DOHH2 (cell line): ENCODE measurements around the gene PSMB10.
"Not testable (repeated sequence)": the region's sequence is repeated elsewhere in the genome, so short reads cannot be mapped to it uniquely, and the experiment has no call there.

ENCODE experiments used
- H3F3A ChIP-seq: fragments of 200-600 bp; sonication (generic), shearing (Covaris generic); 2 replicates; pipeline ENCODE4 v1.6.0; 2016; ENCODE audit warnings: antibody characterized with exemption, mild to moderate bottlenecking; ENCODE audit not compliant: control insufficient read depth, insufficient read depth
- H3K27ac ChIP-seq: fragments of 200-600 bp; sonication (generic); 2 replicates; pipeline ENCODE4 v1.5.1; 2014; ENCODE audit warnings: low read depth, mild to moderate bottlenecking, low read length, moderate library complexity
- H3K27me3 ChIP-seq: fragments of 200-600 bp; sonication (generic); 2 replicates; pipeline ENCODE4 v1.6.1; 2014; ENCODE audit warnings: mild to moderate bottlenecking, low read length, mixed read lengths; ENCODE audit not compliant: control insufficient read depth
- H3K36me3 ChIP-seq: fragments of 200-600 bp; sonication (generic); 2 replicates; pipeline ENCODE4 v1.6.1; 2014; ENCODE audit warnings: mild to moderate bottlenecking, low read length, moderate library complexity, mixed read lengths; ENCODE audit not compliant: control insufficient read depth
- H3K4me1 ChIP-seq: fragments of 200-600 bp; sonication (generic); 2 replicates; pipeline ENCODE4 v1.6.1; 2014; ENCODE audit warnings: mild to moderate bottlenecking, low read length, mixed read lengths; ENCODE audit not compliant: control insufficient read depth
- H3K4me2 ChIP-seq: fragments of 200-600 bp; sonication (generic); 2 replicates; pipeline ENCODE4 v1.6.0; 2014; ENCODE audit warnings: mild to moderate bottlenecking, low read length, moderate library complexity
- H3K4me3 ChIP-seq: fragments of 200-600 bp; sonication (generic); 2 replicates; pipeline ENCODE4 v1.5.1; 2014; ENCODE audit warnings: mild to moderate bottlenecking, low read length, mixed read lengths
- H3K79me2 ChIP-seq: fragments of 200-600 bp; sonication (generic); 2 replicates; pipeline ENCODE4 v1.6.1; 2014; ENCODE audit warnings: mild to moderate bottlenecking, low read length, mixed read lengths; ENCODE audit not compliant: control insufficient read depth
- H3K9me2 ChIP-seq: fragments of 200-600 bp; sonication (generic); replicated peaks from 2 replicates; pipeline ENCODE4 v1.6.1; 2014; ENCODE audit warnings: mild to moderate bottlenecking, low read length, mixed read lengths; ENCODE audit not compliant: control insufficient read depth
- H3K9me3 ChIP-seq: fragments of 200-600 bp; sonication (generic); 2 replicates; pipeline ENCODE4 v1.6.1; 2014; ENCODE audit warnings: antibody characterized with exemption, low read length, mixed read lengths; ENCODE audit not compliant: control insufficient read depth, insufficient read depth
- H4K20me1 ChIP-seq: fragments of 200-600 bp; sonication (generic); 2 replicates; pipeline ENCODE4 v1.6.0; 2014; ENCODE audit warnings: low read depth, mild to moderate bottlenecking, antibody characterized with exemption, low read length, moderate library complexity; ENCODE audit not compliant: control insufficient read depth, insufficient read depth
- EZH2phosphoT487 ChIP-seq: fragments of 200-600 bp; sonication (generic); IDR thresholded peaks from 2 replicates; pipeline ENCODE4 v1.6.1; 2017; ENCODE audit warnings: borderline replicate concordance, mild to moderate bottlenecking, antibody characterized with exemption, low read length, moderate library complexity, mixed read lengths
- TF ChIP-seq, protein P1 (sequence below): fragments of 200-600 bp; sonication (generic); IDR thresholded peaks from one replicate; pipeline ENCODE4 v1.5.1; 2014; ENCODE audit warnings: antibody characterized with exemption, mild to moderate bottlenecking, low read depth, low read length; ENCODE audit not compliant: poor library complexity, severe bottlenecking

PSMB10 gene

DNA sequence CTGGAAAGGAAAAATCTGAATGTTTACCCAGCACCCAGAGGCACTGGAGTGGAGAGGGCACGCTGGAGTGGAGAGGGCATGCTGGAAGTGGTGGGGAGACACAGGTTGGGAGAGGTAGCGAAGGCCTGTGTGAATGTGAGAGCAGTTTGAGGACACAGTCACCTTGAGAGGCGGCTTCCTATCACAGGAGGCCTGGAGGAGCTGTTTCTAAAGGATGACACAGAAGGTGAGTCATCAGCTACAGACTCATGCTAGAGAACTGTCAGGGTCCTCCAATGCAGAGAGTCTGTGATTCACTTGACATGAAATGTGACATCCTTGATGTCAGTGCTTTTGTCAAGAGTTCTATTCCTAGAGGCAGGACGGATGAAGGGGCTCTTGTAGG lies 18.8 kb downstream of the PSMB10 start:
- 0 out of 2 replicates have a peak, but pooled peaks cover 2% of the 10 kb centered on the region for H4K20me1 ChIP-seq
- H3K27ac ChIP-seq: no peak overlapping the region
- no peaks in the 10 kb centered on the region for H3K36me3 ChIP-seq
- no peaks in the 10 kb centered on the region for H3F3A ChIP-seq
- H3K4me2 ChIP-seq: no peak overlapping the region
- H3K9me2 ChIP-seq: no peaks in the 10 kb centered on the region
- no peaks in the 10 kb centered on the region for H3K9me3 ChIP-seq
- H3K4me3 ChIP-seq: no peak overlapping the region
- H3K4me1 ChIP-seq: no peaks in the 10 kb centered on the region
- H3K27me3 ChIP-seq: no peaks in the 10 kb centered on the region
- no peaks in the 10 kb centered on the region for H3K79me2 ChIP-seq
- TF ChIP-seq, protein P1, sequence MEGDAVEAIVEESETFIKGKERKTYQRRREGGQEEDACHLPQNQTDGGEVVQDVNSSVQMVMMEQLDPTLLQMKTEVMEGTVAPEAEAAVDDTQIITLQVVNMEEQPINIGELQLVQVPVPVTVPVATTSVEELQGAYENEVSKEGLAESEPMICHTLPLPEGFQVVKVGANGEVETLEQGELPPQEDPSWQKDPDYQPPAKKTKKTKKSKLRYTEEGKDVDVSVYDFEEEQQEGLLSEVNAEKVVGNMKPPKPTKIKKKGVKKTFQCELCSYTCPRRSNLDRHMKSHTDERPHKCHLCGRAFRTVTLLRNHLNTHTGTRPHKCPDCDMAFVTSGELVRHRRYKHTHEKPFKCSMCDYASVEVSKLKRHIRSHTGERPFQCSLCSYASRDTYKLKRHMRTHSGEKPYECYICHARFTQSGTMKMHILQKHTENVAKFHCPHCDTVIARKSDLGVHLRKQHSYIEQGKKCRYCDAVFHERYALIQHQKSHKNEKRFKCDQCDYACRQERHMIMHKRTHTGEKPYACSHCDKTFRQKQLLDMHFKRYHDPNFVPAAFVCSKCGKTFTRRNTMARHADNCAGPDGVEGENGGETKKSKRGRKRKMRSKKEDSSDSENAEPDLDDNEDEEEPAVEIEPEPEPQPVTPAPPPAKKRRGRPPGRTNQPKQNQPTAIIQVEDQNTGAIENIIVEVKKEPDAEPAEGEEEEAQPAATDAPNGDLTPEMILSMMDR: no peak
- no peak for TF ChIP-seq EZH2phosphoT487

DNA sequence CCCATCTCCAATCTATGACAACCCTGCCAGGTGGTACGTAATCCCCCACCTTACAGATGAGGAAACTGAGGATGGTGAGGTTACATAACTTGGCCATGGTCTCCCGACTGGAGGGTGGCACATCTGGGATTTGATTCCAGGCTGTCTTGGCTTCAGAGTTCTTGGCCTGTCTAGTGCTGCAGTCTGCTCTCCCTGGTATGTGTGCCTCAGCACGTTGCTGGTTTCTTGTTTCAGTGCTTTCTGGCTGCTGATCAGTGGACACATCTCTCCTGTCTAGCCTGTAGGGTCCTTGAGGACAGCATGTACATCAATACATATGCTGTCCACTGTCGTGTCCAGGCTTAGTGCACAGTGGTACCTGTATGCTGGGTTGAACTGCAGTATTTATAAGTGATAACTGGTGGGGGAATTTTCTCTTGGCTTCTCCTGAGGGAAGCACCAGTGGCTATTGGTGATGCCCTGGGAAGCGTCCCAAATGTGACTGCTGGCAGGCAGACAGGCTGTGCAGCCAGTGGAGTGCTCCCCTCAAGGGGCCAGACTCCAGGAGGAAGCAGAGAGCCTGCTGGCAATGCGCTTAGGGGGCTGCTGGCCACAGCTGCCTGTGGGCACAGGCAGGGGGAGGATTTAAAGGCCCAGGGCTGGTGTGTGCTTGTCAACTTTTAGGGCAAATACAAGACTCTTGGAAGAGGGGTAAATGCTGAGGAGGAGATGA lies 19.4 kb downstream of the PSMB10 start:
- no peak for TF ChIP-seq EZH2phosphoT487
- TF ChIP-seq, protein P1: no peak
- Histone ChIP-seq H3K4me1 (no peaks in the 10 kb centered on the region), H3K36me3 (no peaks in the 10 kb centered on the region), H3K79me2 (no peaks in the 10 kb centered on the region), H3K4me2 (no peak overlapping the region), H3K9me3 (no peaks in the 10 kb centered on the region), H3K9me2 (no peaks in the 10 kb centered on the region), H3F3A (no peaks in the 10 kb centered on the region), H4K20me1 (0 out of 2 replicates have a peak, but pooled peaks cover 2% of the 10 kb centered on the region), H3K4me3 (no peak overlapping the region), H3K27me3 (no peaks in the 10 kb centered on the region), H3K27ac (no peak overlapping the region)

- Histone ChIP-seq H4K20me1 (0 out of 2 replicates have a peak, but pooled peaks cover 2% of the 10 kb centered on the region), H3F3A (no peaks in the 10 kb centered on the region), H3K9me3 (no peaks in the 10 kb centered on the region), H3K79me2 (no peaks in the 10 kb centered on the region), H3K4me2 (no peak overlapping the region), H3K4me3 (no peak overlapping the region), H3K4me1 (no peaks in the 10 kb centered on the region), H3K27me3 (no peaks in the 10 kb centered on the region), H3K27ac (no peak overlapping the region), H3K36me3 (no peaks in the 10 kb centered on the region), H3K9me2 (no peaks in the 10 kb centered on the region)
- no peak for TF ChIP-seq EZH2phosphoT487
- TF ChIP-seq, protein P1: no peak
These were observed 20.6 kb downstream of the PSMB10 start for GRCh38 chr16:67915831-67916723.

DNA sequence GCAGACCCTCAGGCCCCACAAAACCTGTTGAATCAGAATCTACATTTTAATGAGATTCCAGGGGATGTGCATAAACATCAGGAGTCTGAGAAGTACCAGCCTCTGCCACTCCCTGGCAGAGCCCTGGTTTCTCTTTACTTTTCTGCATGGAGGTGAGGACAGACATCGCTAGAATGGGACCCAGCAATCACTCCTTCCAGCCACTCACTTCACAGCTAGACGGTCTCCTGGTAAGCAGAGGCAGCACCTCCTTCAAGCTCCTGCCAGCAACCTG lies 21.2 kb downstream of the PSMB10 start:
- not testable (repeated sequence) for H3K9me3 ChIP-seq, H3K36me3 ChIP-seq, H3K4me2 ChIP-seq, H3K9me2 ChIP-seq, H3K4me1 ChIP-seq, H3K4me3 ChIP-seq, H4K20me1 ChIP-seq, H3F3A ChIP-seq, H3K27me3 ChIP-seq, H3K27ac ChIP-seq, H3K79me2 ChIP-seq
